Activated naive CD8-positive, alpha-beta T cell treated with anti-CD3 and anti-CD28 coated beads, Interleukin-2, amount 50 U/mL, for 16 hours (primary cell): ENCODE measurements around the gene FAM107B.
A peak's percentile ranks its signal among the peaks of the same experiment; 100 is the strongest.
"Not testable (repeated sequence)": the region's sequence is repeated elsewhere in the genome, so short reads cannot be mapped to it uniquely, and the experiment has no call there.

Experiments used
- DNase-seq: peaks from one replicate; pipeline ENCODE4 v3.0.0-alpha.2; 2020; ENCODE audit warnings: low read depth, low spot score

FAM107B gene

GRCh38 chr10:14601872-14602725 is 172.6 kb downstream of the FAM107B start:
- DNase-seq: peak; percentile 26

DNA sequence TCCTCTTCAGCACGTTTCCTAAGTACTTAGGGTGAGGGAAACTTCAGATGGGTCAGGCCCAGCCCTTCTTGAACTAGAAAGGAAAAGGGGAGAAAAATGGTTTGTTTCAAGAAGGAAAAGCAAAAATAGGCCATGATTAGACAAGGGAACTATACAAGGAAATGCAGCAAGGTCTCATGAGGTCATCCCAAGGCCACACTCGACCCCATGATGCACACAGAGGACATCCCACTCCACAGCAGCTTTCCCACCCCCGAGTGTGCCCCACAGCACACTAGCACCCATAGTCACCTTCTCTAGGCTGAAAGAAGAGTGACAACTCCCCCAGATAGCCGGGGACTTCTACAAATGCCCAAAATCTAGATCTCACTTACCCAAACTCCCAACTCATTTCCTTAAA is 173.4 kb downstream of the FAM107B start:
- no peak for DNase-seq

- no peak for DNase-seq
Observed at GRCh38 chr10:14600065-14600464, 174.6 kb downstream of the FAM107B start.

DNA sequence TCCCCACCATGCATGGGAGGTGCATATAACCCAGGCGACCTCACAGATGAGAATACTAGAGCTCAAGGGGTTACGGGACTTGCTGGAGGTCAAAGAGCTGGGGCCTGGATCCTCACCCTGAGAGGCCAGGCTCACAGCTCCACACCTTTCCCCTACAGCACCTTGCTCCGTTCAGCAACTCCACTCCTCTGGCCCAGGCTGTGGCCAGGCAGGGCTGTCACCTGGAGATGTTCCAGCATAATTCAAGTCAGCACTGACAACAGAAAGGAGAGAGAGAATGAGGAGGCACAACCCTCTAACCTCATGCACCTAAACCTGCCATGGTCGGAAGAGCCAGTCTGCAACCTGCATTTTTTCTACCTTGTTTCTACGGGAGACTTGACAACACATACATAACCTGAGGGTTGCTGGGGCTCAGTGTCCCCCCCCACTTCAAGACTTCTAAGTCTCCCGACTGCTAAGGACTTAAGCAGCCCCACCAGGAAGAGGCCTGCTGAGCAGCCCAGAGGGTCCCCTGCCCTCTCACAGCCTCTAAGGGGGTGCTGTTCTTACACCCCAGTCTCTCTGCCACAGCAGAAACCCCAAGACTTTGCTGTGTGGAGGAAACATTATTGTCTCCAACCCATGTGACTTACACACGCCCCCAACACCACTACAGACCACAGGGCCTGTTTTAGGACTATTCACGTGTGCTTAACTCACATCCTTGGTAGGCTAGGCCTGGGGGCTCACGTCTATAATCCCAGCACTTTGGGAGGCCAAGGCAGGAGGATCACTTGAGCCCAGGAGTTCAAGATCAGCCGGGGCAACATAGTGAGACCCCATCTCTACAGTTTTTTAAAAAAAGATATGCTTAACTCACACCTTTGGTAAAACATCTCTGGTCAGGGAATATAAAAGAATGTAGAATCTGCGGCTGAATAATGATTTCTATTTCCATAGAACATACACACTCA is 175.6 kb downstream of the FAM107B start:
- DNase-seq: no peak

GRCh38 chr10:14595526-14596182 is 179.0 kb downstream of the FAM107B start:
- no peak for DNase-seq

- DNase-seq: no peak
Observed at GRCh38 chr10:14594878-14595525, 179.7 kb downstream of the FAM107B start.

- DNase-seq: no peak
Observed at GRCh38 chr10:14593806-14594205, 180.9 kb downstream of the FAM107B start.

- no peak for DNase-seq
Observed at GRCh38 chr10:14592566-14592965, 182.1 kb downstream of the FAM107B start.

DNA sequence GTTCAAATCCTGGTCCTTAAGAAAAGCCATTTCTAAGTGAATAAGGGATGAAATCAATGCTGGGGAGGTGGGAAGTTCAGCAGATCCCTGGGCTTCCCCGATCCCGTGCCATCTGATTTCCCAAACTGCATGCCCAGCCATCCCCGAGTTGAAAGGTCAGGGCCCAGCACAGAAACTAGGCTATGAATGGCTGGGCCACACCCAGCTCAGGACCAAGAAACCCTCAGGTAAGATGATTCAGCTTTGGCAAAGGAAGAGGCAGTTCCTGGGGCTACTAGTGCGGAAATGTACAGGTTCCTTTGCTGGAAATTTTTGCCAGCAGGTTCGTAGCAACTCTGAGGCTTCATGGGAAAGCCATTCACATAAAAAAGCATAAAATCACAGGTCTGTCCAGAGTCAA is 182.7 kb downstream of the FAM107B start:
- DNase-seq: no peak

DNA sequence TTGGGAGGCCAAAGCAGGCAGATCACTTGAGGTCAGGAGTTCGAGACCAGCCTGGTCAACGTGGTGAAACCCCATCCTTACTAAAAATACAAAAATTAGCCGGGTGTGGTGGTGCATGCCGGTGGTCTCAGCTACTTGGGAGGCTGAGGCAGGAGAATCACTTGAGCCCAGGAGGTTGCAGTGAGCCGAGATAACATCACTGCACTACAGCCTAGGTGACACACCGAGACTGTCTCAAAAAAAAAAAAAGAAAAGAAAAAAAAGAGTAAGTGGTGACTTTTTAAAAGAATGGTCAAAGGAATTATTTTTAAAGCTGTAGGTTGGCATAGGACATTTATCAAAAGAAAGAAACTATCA is 185.8 kb downstream of the FAM107B start:
- DNase-seq: not testable (repeated sequence)

DNA sequence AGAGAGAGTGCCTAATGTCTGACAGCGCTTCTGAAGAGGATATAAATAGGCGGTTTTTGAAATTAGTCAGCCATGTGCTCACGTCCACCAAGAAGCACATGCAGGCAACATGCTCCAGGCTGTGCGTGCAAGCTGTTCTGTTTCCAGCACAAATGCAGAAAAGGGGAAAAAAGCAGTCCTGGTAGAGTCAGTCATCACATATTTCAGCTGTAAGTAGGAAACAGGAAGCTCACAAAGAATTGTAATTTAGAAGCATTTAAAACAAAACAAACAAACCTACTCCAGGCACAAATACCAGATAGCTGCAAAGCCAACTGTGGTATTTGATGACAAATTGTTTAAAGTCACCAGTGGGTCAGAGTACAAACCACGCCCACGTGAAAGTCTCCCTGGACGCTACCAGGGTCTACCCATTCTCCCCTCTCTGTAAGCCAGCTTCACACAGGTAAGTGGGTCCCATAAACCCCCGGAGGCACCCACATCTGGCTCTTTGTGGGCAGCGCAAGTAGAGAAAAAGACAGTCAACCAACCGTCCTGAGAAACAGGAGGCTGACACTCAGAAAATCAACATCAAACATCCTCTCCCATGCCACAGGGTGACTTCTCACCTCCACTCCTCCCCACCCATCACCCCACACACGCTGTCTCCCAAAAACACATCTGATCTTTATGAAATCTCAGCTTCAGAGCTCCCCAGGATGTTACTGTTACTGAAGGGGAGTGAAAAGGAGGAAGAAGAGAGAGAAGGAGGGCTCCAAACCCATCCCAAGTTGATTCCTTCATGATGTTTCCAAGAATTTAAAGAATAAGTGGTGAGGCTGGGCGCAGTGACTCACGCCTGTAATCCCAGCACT is 186.4 kb downstream of the FAM107B start:
- DNase-seq: peak; percentile 37

- DNase-seq: no peak
Observed at GRCh38 chr10:14587540-14588083, 187.1 kb downstream of the FAM107B start.

GRCh38 chr10:14586901-14587300 is 187.8 kb downstream of the FAM107B start:
- DNase-seq: no peak

DNA sequence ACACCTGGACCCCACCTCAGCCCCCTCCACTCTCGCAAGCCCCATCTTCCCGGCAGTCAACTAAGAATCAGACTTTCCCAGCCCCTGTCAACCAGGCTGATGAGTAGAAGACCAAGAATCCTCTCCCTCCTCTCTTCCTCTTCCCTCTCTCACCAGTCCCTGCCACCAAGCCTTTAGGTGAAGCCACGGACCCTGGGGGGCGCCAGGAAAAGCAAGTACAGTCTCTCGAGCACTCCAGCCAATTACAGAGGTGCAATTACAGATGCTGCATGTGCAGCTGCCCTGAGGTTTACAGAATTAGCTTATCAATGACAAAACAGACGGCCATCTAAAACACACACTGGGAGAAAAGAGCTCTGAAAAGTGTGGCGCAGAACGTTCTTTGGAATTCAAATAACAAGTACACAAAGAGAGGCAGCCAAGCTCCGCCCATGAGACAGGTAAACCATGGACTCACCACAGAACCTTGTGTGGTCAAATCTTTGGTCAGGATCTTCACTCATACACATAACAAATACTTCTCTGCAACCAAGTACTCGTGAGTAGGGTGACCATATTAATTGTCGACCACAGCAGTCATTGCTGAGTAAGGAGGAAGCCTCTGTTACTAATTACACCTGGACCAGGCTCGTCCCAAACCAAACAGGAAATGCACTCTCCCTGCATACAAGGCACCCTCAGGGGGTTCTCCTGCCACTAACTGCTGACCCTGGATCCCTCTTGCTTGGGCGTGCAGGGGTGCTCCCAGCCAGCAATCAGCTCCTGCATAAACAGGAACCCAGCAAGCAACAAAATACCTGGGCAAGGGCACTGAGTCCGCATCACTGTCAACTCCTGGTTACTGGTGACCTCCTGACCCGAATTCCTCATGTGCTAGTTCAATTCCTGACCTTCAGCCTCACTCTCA is 189.2 kb downstream of the FAM107B start:
- DNase-seq: no peak

DNA sequence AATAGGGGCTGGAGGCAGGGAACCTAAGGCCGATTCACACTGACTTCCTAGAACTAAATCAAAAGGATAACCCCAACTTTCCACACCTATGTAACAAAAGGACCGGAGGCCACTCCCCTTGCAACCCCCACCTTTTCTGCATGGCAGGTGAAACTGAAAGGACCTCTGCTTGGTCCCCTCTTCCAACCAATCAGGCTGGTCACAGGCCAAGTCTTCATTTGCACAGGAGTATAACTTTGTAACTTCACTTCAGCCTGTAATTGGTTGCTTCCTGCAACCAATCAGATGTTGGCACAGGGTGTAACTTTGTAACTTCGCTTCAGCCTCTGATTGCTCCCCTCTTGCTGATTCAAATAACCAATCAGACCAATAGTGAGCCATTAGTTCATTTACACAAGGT is 190.0 kb downstream of the FAM107B start:
- no peak for DNase-seq

DNA sequence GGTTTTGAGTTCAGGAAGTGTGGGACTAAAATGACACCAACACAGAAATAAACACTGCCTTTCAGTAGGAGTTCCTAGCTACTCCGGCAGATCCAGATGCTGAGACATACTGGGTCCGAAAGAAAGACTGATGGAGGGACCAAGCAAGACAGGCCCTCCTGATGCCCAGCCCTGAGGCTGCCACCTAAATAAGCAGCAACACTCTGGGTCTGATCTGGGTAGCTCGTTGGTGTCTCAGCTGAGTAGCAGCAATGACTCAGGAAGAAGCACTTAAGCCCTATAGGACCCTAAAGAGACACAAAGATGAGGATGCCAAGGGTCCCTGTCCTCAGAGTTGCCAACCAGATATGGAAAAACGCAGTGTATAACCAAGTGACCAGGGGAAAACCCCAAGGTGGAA is 190.7 kb downstream of the FAM107B start:
- no peak for DNase-seq

GRCh38 chr10:14583252-14583651 is 191.4 kb downstream of the FAM107B start:
- peak; percentile 59 for DNase-seq

DNA sequence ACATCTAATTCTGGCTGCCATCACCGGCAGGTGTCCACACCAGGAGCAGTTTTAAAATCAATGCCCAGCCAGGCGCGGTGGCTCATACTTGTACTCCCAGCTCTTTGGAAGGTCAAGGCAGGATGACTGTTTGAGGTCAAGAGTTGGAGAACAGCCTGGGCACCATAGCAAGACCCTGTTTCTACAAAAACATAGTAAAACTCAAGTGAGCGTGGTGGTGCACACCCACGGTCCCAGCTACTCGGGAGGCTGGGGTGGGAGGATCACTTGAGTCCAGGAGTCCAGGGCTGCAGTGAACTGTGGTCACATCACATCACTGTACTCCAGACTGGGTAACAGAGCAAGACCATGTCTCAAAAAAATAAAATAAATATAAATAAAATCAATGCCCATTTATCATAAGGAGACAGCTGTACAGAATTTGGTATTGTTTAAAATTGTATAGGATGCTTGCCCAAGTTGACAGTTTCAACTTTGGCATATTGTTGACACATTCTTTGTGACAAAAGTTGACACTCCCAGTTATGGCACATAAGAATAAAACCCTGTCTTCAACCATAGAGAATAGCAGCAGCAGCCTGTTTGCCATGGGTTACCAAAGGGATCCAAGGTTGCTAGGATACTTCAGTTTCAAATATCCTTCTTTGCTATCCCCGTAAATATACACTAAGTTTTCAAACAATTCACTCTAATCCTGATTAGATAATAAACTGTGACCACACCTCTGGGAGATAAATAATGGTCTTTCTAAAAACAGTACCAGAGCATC is 193.0 kb downstream of the FAM107B start:
- no peak for DNase-seq
